Measurements from ENCODE around the gene SIRPA.

DNA sequence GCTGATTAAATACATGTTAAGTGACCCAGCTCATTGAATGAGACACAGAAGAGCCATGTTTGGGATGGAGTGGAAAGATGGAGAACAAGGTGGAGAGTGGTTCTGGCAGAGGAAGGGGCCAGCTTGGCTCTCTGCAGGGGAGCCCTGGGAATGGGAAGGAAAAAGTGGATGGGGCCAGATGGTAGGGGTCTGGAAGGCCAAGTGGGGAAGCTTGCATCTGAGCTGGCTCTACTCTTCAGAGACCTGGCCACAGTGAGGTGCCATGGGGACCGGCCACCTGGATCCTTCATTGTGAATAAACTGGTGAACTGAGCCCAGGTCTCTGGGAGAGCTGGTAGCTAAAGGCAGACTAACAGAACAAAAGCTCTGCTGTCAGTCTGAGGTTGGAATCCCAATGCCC, 48.9 kb upstream of the SIRPA start:
- no peak for TF ChIP-seq POLR2A (IDR thresholded peaks at IDR 0.05; ENCODE audit: low read length)
- TF ChIP-seq GATA1 (IDR thresholded peaks at IDR 0.05; ENCODE audit: low read depth, low read length), result no peak

All from erythroblast (primary cell).